NCI-H2227 treated with DMSO at 0.1 percent for 48 hours (cell line): ENCODE data around the gene RBM19.
A peak's percentile ranks its signal among the peaks of the same experiment; 100 is the strongest.

Experiments
- DNase-seq: peaks from one replicate; lab custom pipeline; 2025; lab: John Stamatoyannopoulos, UW

Gene RBM19

GRCh38 chr12:113958108-113958507 is 8.0 kb downstream of the RBM19 start:
- DNase-seq, result no peak

- no peak for DNase-seq
Measured at GRCh38 chr12:113957627-113958026, 8.5 kb downstream of the RBM19 start.

GRCh38 chr12:113955109-113955970 is 10.8 kb downstream of the RBM19 start:
- no peak for DNase-seq

- no peak for DNase-seq
Measured at GRCh38 chr12:113954547-113954946, 11.6 kb downstream of the RBM19 start.

- no peak for DNase-seq
Measured at GRCh38 chr12:113950873-113951272, 15.3 kb downstream of the RBM19 start.

- no peak for DNase-seq
Measured at GRCh38 chr12:113949321-113950305, 16.5 kb downstream of the RBM19 start.

- DNase-seq, result no peak
Measured at GRCh38 chr12:113948151-113948914, 17.8 kb downstream of the RBM19 start.

GRCh38 chr12:113946175-113946574 is 19.9 kb downstream of the RBM19 start:
- no peak for DNase-seq

GRCh38 chr12:113945174-113946173 is 20.7 kb downstream of the RBM19 start:
- no peak for DNase-seq

GRCh38 chr12:113942209-113942608 is 23.9 kb downstream of the RBM19 start:
- no peak for DNase-seq

- no peak for DNase-seq
Measured at GRCh38 chr12:113941208-113941486, 25.0 kb downstream of the RBM19 start.

GRCh38 chr12:113940357-113941207 is 25.5 kb downstream of the RBM19 start:
- no peak for DNase-seq

GRCh38 chr12:113939867-113940266 is 26.3 kb downstream of the RBM19 start:
- DNase-seq, result no peak

- DNase-seq, result no peak
Measured at GRCh38 chr12:113938471-113938870, 27.7 kb downstream of the RBM19 start.

GRCh38 chr12:113936460-113936859 is 29.7 kb downstream of the RBM19 start:
- no peak for DNase-seq

GRCh38 chr12:113935459-113935858 is 30.7 kb downstream of the RBM19 start:
- no peak for DNase-seq

- DNase-seq, result no peak
Measured at GRCh38 chr12:113934946-113935345, 31.2 kb downstream of the RBM19 start.

GRCh38 chr12:113934060-113934814 is 31.9 kb downstream of the RBM19 start:
- DNase-seq, result no peak

GRCh38 chr12:113933201-113933786 is 32.8 kb downstream of the RBM19 start:
- DNase-seq, result peak; percentile 57
